Vagina (tissue), 2 donors: Measurements from ENCODE around the gene ZNF628. TPM values are rescaled to one million over a fixed set of nuclear protein-coding genes. Genes with fewer than 3 reads are reported as not detected.

Source experiments
- DNase-seq, 2 donors: peaks; one replicate each; pipeline ENCODE4 v3.0.0-alpha.2; 2017; ENCODE audit errors: extremely low spot score in 2 of 2
- H3K27ac ChIP-seq: fragments of 200-600 bp; sonication (generic); one replicate; pipeline ENCODE4 v1.5.1; 2019
- H3K27me3 ChIP-seq: fragments of 200-600 bp; sonication (generic); one replicate; pipeline ENCODE4 v1.5.1; 2019
- H3K36me3 ChIP-seq, 2 donors: fragments of 200-600 bp; sonication (generic); one replicate each; pipeline ENCODE4 v1.5.1; 2017 to 2019
- H3K4me1 ChIP-seq: fragments of 200-600 bp; sonication (generic); one replicate; pipeline ENCODE4 v1.5.1; 2019
- H3K4me3 ChIP-seq, 2 donors: fragments of 200-600 bp; sonication (generic); 1 replicate in 1 of 2; 2 replicates in 1 of 2; pipeline ENCODE4 v1.5.1; 2016 to 2019
- H3K9me3 ChIP-seq: fragments of 200-600 bp; sonication (generic); one replicate; pipeline ENCODE4 v1.5.1; 2019
- POLR2A ChIP-seq, 2 donors: fragments of 450-650 bp; IDR thresholded peaks; one replicate each; pipeline ENCODE4 v1.6.1; 2017; ENCODE audit warnings: antibody characterized with exemption in 2 of 2, mild to moderate bottlenecking in 2 of 2, moderate library complexity in 2 of 2
- POLR2AphosphoS5 ChIP-seq, 2 donors: sonication (generic); formaldehyde crosslinking; IDR thresholded peaks; one replicate each; pipeline ENCODE4 v1.9.0; 2017; ENCODE audit warnings: antibody characterized with exemption in 2 of 2, mild to moderate bottlenecking in 2 of 2, low read depth in 1 of 2; ENCODE audit not compliant: insufficient read depth in 1 of 2
- intact Hi-C: fragments of 100-400 bp; cut with DNase I; formaldehyde crosslinking; loops from one replicate; pipeline ENCODE4 v1.15.1; 2023
- total RNA-seq: library from RNA; depleted of rRNA; stranded (reverse); fragments of >200 nt; gene quantifications from one replicate; pipeline ENCODE4 v1.2.3, GENCODE V29; 2016
- TF ChIP-seq, protein P1 (sequence below), 3 experiments: fragments of 450-650 bp in 2 of 3; fragments of 200-600 bp in 1 of 3; sonication (generic) in 1 of 3; IDR thresholded peaks; one replicate each; pipeline ENCODE4 v1.5.1; 2017 to 2019; ENCODE audit warnings: antibody characterized with exemption in 3 of 3, mild to moderate bottlenecking in 2 of 3, moderate library complexity in 2 of 3

ZNF628 gene
- total RNA-seq, 1 donor from 2014 or later = 2.7 TPM

DNA sequence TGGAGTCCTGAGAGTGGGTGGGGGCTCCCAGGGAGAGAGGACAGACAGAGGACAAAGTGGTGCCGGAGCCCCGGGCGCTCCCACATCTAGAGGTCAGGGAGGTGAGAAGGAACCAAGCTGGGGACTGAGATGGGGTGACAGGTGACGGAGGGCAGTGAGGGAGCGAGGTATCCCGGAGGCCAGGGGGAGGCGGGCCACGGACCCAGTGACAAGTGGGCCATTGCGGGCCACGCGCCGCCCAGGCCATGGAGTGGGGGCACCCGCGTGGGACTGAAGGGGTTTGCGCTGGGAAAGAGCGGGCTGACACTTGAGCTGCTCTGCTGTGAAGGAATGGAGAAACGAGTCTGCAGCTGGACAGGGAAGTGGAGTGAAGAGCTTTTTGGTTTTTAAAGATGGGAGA is 2.6 kb downstream of the ZNF628 start:
- Histone ChIP-seq H3K27me3 (no peaks in the 10 kb centered on the region), H3K36me3 (no peaks in the 10 kb centered on the region), H3K4me1 (peaks cover 38% of the 10 kb centered on the region), H3K27ac (no peak overlapping the region), H3K4me3 (no peak overlapping the region), H3K9me3 (no peaks in the 10 kb centered on the region)
- intact Hi-C loops = no loop called here
- no peak for DNase-seq
- TF ChIP-seq, protein P1, sequence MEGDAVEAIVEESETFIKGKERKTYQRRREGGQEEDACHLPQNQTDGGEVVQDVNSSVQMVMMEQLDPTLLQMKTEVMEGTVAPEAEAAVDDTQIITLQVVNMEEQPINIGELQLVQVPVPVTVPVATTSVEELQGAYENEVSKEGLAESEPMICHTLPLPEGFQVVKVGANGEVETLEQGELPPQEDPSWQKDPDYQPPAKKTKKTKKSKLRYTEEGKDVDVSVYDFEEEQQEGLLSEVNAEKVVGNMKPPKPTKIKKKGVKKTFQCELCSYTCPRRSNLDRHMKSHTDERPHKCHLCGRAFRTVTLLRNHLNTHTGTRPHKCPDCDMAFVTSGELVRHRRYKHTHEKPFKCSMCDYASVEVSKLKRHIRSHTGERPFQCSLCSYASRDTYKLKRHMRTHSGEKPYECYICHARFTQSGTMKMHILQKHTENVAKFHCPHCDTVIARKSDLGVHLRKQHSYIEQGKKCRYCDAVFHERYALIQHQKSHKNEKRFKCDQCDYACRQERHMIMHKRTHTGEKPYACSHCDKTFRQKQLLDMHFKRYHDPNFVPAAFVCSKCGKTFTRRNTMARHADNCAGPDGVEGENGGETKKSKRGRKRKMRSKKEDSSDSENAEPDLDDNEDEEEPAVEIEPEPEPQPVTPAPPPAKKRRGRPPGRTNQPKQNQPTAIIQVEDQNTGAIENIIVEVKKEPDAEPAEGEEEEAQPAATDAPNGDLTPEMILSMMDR (IDR thresholded peaks at IDR 0.05) = no peak
- TF ChIP-seq POLR2AphosphoS5 (IDR thresholded peaks at IDR 0.05; ENCODE audit: insufficient read depth in 1 of 2, low read depth in 1 of 2) (no peak), POLR2A (IDR thresholded peaks at IDR 0.05) (no peak)

DNA sequence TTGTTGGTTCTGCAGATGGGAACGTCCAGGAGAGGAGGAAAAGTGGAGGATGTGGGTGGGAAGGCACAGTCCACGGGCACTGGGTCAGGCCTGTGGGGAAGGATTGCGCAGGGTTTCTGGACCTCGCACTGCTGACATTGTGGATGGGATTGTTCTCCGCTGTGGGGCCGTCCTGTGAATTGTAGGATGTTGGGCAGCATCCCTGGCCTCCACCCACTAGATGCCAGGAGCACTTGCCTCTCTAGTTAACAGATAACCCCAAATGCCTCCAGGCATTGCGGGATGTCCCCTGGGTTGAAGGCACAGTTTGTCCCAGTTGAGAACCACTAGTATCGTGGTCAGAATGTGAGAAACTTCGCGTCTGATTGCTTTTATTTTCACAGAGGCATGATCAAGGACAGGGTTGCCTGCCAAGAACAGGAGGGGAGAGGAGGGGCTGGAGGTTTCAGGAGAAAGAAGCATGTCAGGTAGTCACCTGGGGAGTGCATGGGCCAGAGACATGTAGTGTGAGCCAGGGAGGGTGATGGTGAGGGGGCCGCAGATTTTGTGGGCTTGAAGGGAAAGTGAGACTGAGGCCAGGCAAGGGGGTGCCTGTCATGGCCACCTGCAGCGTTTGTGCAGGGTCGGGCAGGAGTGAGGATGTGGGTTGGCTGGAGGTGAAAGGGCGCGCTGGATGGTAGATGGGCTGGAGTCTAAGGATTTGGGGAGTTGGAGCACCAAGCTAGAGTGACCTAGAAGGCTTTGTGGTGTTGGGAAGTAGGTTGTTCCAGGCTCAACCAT is 3.2 kb downstream of the ZNF628 start:
- intact Hi-C loops = no loop called here
- Histone ChIP-seq H3K9me3 (no peaks in the 10 kb centered on the region), H3K4me1 (peaks cover 38% of the 10 kb centered on the region), H3K36me3 (no peaks in the 10 kb centered on the region), H3K27me3 (no peaks in the 10 kb centered on the region), H3K27ac (no peak overlapping the region), H3K4me3 (no peak overlapping the region)
- DNase-seq = no peak
- TF ChIP-seq POLR2AphosphoS5 (IDR thresholded peaks at IDR 0.05; ENCODE audit: insufficient read depth in 1 of 2, low read depth in 1 of 2) = no peak
- TF ChIP-seq, protein P1 (IDR thresholded peaks at IDR 0.05) = no peak

DNA sequence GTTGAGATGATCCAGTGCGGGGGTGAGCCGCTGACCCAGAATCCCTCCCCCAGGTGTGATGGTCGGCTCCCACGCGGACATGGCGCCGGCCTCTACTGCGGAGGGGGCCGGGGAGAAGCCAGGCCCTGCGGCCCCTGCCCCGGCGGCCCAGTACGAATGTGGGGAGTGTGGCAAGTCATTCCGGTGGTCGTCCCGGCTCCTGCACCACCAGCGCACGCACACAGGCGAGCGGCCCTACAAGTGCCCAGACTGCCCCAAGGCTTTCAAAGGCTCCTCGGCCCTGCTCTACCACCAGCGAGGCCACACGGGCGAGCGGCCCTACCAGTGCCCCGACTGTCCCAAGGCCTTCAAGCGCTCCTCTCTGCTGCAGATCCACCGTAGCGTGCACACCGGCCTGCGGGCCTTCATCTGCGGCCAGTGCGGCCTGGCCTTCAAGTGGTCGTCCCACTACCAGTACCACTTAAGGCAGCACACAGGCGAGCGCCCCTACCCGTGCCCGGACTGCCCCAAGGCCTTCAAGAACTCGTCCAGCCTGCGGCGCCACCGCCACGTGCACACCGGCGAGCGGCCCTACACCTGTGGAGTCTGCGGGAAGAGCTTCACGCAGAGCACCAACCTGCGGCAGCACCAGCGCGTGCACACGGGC is 4.9 kb downstream of the ZNF628 start:
- TF ChIP-seq, protein P1 (IDR thresholded peaks at IDR 0.05) = no peak
- TF ChIP-seq POLR2AphosphoS5 (IDR thresholded peaks at IDR 0.05; ENCODE audit: insufficient read depth in 1 of 2, low read depth in 1 of 2) = no peak
- no peak for TF ChIP-seq POLR2A (IDR thresholded peaks at IDR 0.05)
- intact Hi-C loops = no loop called here
- no peaks in the 10 kb centered on the region for H3K9me3 ChIP-seq
- H3K36me3 ChIP-seq = no peaks in the 10 kb centered on the region
- no peak for DNase-seq
- no peak overlapping the region for H3K27ac ChIP-seq
- peaks cover 40% of the 10 kb centered on the region for H3K4me1 ChIP-seq
- no peaks in the 10 kb centered on the region for H3K27me3 ChIP-seq
- no peak overlapping the region for H3K4me3 ChIP-seq

DNA sequence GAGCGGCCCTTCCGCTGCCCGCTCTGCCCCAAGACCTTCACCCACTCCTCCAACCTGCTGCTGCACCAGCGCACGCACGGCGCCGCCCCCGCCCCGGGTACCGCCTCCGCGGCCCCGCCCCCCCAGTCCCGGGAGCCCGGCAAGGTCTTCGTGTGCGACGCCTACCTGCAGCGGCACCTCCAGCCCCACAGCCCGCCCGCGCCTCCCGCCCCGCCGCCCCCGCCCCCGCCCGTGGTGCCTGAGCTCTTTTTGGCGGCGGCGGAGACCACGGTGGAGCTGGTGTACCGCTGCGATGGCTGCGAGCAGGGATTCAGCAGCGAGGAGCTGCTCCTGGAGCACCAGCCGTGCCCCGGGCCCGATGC is 5.4 kb downstream of the ZNF628 start:
- Histone ChIP-seq H3K27me3 (no peaks in the 10 kb centered on the region), H3K9me3 (no peaks in the 10 kb centered on the region), H3K27ac (no peak overlapping the region), H3K36me3 (no peaks in the 10 kb centered on the region), H3K4me1 (peaks cover 45% of the 10 kb centered on the region), H3K4me3 (no peak overlapping the region)
- DNase-seq = no peak
- intact Hi-C loops = no loop called here
- TF ChIP-seq POLR2A (IDR thresholded peaks at IDR 0.05) (no peak), POLR2AphosphoS5 (IDR thresholded peaks at IDR 0.05; ENCODE audit: insufficient read depth in 1 of 2, low read depth in 1 of 2) (no peak)
- TF ChIP-seq, protein P1 (IDR thresholded peaks at IDR 0.05) = no peak
